Uterus (tissue), 4 donors: ENCODE data around the gene NXPH4. TPM values are rescaled to one million over a fixed set of nuclear protein-coding genes. Genes with fewer than 3 reads are reported as not detected.

ENCODE experiments used
- DNase-seq, 2 donors: peaks; one replicate each; pipeline ENCODE4 v3.0.0-alpha.2; 2019 to 2020
- H3K27ac ChIP-seq, 2 donors: fragments of 200-600 bp; sonication (generic); 1 replicate in 1 of 2; 2 replicates in 1 of 2; pipeline ENCODE4 v1.5.1; 2016 to 2018
- H3K27me3 ChIP-seq, 2 donors: fragments of 200-600 bp; sonication (generic); one replicate each; pipeline ENCODE4 v1.5.1; 2018 to 2019; ENCODE audit warnings: control low read depth in 1 of 2
- H3K36me3 ChIP-seq, 2 donors: fragments of 200-600 bp; sonication (generic); one replicate each; pipeline ENCODE4 v1.5.1; 2019; ENCODE audit warnings: control low read depth in 1 of 2
- H3K4me1 ChIP-seq, 2 donors: fragments of 200-600 bp; sonication (generic); one replicate each; pipeline ENCODE4 v1.5.1; 2018 to 2019; ENCODE audit warnings: control low read depth in 1 of 2
- H3K4me3 ChIP-seq, 2 donors: fragments of 200-600 bp; sonication (generic); 1 replicate in 1 of 2; 2 replicates in 1 of 2; pipeline ENCODE4 v1.5.1; 2018 to 2019; ENCODE audit warnings: mild to moderate bottlenecking in 1 of 2
- H3K9me3 ChIP-seq, 2 donors: fragments of 200-600 bp; sonication (generic); one replicate each; pipeline ENCODE4 v1.5.1; 2019; ENCODE audit warnings: control low read depth in 1 of 2
- POLR2A ChIP-seq, 2 donors: fragments of 450-650 bp; IDR thresholded peaks; one replicate each; pipeline ENCODE4 v1.6.1; 2016; ENCODE audit warnings: antibody characterized with exemption in 2 of 2, mild to moderate bottlenecking in 1 of 2, moderate library complexity in 1 of 2
- intact Hi-C: fragments of 100-400 bp; cut with DNase I; formaldehyde crosslinking; loops from one replicate; pipeline ENCODE4 v1.15.1; 2023; ENCODE audit warnings: low total_unique reads
- total RNA-seq, 4 donors: library from RNA; depleted of rRNA in 3 of 4; stranded (reverse); fragments of >200 nt in 3 of 4; gene quantifications; one replicate each; pipeline versions ENCODE4 v1.1.0 to v1.2.4, GENCODE V29; 2014 to 2023
- TF ChIP-seq, protein P1 (sequence below), 4 experiments: fragments of 200-600 bp in 2 of 4; fragments of 450-650 bp in 2 of 4; sonication (generic) in 2 of 4; IDR thresholded peaks; one replicate each; pipeline ENCODE4 v1.5.1; 2016 to 2019; ENCODE audit warnings: antibody characterized with exemption in 4 of 4, mild to moderate bottlenecking in 2 of 4, moderate library complexity in 1 of 4
- donor health status: DM: yes; HTN: yes; CAD: no.

The NXPH4 gene
- total RNA-seq, 4 donors from 2014 or later = 6.3 TPM; not detected in 3

DNA sequence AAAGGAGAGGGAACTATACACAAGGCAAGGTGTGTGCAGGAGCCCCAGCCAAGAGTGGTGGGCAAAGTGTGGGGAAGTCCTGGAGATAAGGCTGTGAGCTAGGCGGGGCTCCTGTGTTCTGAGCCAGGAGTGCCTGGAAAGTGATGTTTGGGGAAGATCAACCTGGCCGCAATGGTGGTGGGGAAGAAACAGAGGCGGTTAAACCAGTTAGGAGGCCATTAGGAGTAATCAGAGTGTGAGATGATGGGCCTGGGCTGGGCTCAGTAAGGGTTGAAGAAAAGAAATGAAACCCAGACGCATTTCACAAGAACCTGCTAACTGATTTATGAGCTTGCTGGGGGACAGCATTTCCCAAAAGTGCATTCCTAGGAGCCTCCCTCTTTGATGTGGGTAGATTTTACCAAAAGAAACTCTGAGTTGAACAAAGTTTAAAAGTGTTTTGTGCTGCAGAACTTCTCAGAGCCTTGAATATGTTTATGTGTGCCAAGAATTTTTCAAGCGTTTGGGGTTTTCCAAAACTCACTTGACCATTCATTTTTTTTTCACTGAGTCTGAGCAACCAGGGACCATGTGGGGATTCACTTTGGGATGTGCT, 34.9 kb upstream of the NXPH4 start:
- Histone ChIP-seq H3K9me3 (no peaks in the 10 kb centered on the region), H3K4me3 (no peak overlapping the region), H3K27ac (no peak overlapping the region), H3K4me1 (no peaks in the 10 kb centered on the region), H3K36me3 (no peaks in the 10 kb centered on the region), H3K27me3 (no peaks in the 10 kb centered on the region)
- DNase-seq = no peak
- intact Hi-C loops = loop anchor here (5.0 kb wide), 1 partner anchor 114 kb away; no protein-coding TSS in a partner anchor
- TF ChIP-seq POLR2A (IDR thresholded peaks at IDR 0.05) = no peak
- TF ChIP-seq, protein P1, sequence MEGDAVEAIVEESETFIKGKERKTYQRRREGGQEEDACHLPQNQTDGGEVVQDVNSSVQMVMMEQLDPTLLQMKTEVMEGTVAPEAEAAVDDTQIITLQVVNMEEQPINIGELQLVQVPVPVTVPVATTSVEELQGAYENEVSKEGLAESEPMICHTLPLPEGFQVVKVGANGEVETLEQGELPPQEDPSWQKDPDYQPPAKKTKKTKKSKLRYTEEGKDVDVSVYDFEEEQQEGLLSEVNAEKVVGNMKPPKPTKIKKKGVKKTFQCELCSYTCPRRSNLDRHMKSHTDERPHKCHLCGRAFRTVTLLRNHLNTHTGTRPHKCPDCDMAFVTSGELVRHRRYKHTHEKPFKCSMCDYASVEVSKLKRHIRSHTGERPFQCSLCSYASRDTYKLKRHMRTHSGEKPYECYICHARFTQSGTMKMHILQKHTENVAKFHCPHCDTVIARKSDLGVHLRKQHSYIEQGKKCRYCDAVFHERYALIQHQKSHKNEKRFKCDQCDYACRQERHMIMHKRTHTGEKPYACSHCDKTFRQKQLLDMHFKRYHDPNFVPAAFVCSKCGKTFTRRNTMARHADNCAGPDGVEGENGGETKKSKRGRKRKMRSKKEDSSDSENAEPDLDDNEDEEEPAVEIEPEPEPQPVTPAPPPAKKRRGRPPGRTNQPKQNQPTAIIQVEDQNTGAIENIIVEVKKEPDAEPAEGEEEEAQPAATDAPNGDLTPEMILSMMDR (IDR thresholded peaks at IDR 0.05) = no peak

DNA sequence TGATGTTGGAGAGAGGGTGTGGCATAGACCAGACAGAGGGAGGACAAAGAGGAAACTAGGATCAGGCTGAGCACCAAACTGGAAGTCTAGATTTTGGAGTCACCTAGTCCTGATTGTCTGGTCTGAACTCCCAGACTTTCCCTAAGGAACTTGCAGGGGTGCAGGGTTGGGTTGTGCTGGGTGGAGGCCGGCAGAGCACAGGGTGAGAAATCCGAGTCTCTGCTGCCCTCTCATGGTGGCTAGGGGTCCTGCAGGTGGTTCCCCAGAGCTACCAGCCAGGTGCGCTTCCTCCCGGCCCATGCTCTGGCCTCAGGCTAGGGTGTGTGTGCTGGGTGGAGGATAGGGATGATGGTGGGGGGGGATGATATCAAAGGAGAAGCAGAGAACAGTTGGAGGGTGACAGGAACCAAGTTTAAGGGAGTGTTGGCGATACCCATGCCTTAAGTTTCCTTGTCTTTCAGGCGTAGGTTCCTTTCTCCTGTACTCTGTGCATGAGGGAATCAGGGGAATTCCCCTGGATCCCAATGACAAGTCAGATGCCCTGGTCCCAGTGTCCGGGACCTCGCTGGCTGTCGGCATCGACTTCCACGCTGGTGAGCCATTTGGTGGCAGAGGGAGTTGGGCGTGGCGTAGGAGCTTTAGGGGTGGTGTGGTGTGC, 33.5 kb upstream of the NXPH4 start:
- H3K4me1 ChIP-seq = no peaks in the 10 kb centered on the region
- TF ChIP-seq POLR2A (IDR thresholded peaks at IDR 0.05) = peak in 1 of 2 donors; percentile 16
- TF ChIP-seq, protein P1 (IDR thresholded peaks at IDR 0.05) = peak; percentile 79 to 94 (median 92)
- H3K36me3 ChIP-seq = no peaks in the 10 kb centered on the region
- intact Hi-C loops = loop anchor here (5.0 kb wide), 1 partner anchor 116 kb away; no protein-coding TSS in a partner anchor
- H3K9me3 ChIP-seq = no peaks in the 10 kb centered on the region
- no peaks in the 10 kb centered on the region for H3K27me3 ChIP-seq
- DNase-seq = peak; percentile 78 to 79
- H3K27ac ChIP-seq = no peak overlapping the region
- H3K4me3 ChIP-seq = no peak overlapping the region

DNA sequence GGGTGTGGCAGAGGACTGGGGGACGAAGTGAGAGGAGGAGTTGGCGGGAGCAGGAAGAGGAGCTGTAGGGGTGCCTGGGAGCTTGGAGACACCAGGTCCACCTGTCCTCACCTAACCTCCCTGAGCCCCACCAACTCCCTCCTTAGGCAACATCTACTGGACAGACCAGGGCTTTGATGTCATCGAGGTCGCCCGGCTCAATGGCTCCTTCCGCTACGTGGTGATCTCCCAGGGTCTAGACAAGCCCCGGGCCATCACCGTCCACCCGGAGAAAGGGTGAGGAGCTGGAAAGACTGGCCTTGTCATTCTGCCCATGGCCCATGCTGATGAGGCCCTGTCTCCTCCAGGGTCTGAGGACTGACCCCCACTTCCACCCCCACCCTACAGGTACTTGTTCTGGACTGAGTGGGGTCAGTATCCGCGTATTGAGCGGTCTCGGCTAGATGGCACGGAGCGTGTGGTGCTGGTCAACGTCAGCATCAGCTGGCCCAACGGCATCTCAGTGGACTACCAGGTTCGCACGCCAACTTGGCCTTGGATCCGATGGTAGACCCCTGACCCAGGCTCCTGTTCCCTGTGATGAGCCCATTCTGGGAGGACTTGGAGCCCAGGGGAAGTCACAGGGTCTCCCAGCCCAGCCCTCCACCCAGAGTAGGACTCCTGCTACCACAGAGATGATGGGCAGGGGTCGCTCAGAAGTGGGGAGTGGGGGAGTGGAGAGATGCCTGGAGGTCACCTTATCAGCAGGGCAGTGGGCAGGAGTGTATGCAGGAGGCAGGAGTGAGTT, 32.5 kb upstream of the NXPH4 start:
- H3K4me1 ChIP-seq = no peaks in the 10 kb centered on the region
- H3K36me3 ChIP-seq = no peaks in the 10 kb centered on the region
- TF ChIP-seq, protein P1 (IDR thresholded peaks at IDR 0.05) = no peak
- TF ChIP-seq POLR2A (IDR thresholded peaks at IDR 0.05) = no peak
- no peaks in the 10 kb centered on the region for H3K9me3 ChIP-seq
- no peaks in the 10 kb centered on the region for H3K27me3 ChIP-seq
- no peak overlapping the region for H3K4me3 ChIP-seq
- no peak overlapping the region for H3K27ac ChIP-seq
- DNase-seq = no peak
- intact Hi-C loops = loop anchor here (5.0 kb wide), 1 partner anchor 117 kb away; no protein-coding TSS in a partner anchor

DNA sequence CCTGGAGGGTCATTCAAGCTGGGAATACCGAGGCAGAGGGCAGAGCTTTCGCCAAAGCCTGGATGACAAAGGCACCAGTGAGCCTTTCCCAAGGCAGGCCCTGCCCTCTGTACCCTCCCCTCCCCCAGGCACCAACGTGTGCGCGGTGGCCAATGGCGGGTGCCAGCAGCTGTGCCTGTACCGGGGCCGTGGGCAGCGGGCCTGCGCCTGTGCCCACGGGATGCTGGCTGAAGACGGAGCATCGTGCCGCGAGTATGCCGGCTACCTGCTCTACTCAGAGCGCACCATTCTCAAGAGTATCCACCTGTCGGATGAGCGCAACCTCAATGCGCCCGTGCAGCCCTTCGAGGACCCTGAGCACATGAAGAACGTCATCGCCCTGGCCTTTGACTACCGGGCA, 31.2 kb upstream of the NXPH4 start:
- Histone ChIP-seq H3K27me3 (no peaks in the 10 kb centered on the region), H3K36me3 (no peaks in the 10 kb centered on the region), H3K9me3 (no peaks in the 10 kb centered on the region), H3K4me3 (no peak overlapping the region), H3K4me1 (no peaks in the 10 kb centered on the region), H3K27ac (no peak overlapping the region)
- intact Hi-C loops = no loop called here
- TF ChIP-seq, protein P1 (IDR thresholded peaks at IDR 0.05) = no peak
- no peak for TF ChIP-seq POLR2A (IDR thresholded peaks at IDR 0.05)
- no peak for DNase-seq
